BE2C (cell line): ENCODE data around the gene AMOTL2. TPM values are rescaled to one million over a fixed set of nuclear protein-coding genes. Genes with fewer than 3 reads are reported as not detected.

Experiments
- DNase-seq: peaks from one replicate; pipeline ENCODE4 v3.0.0-alpha.2; 2020
- H3K27me3 ChIP-seq: fragments of 250-450 bp; sonication (Bioruptor Pico); 2 replicates; pipeline ENCODE4 v1.5.1; 2020; ENCODE audit warnings: mild to moderate bottlenecking
- H3K36me3 ChIP-seq: fragments of 250-450 bp; sonication (Bioruptor Pico); 2 replicates; pipeline ENCODE4 v1.5.1; 2020; ENCODE audit warnings: mild to moderate bottlenecking
- H3K4me1 ChIP-seq: fragments of 250-450 bp; sonication (Bioruptor Pico); 2 replicates; pipeline ENCODE4 v1.5.1; 2020
- H3K4me3 ChIP-seq: 2 replicates; pipeline ENCODE4 v1.5.1; 2011; ENCODE audit warnings: low read depth, low read length
- H3K9me3 ChIP-seq: fragments of 250-450 bp; sonication (Bioruptor Pico); 2 replicates; pipeline ENCODE4 v1.5.1; 2020
- polyA plus RNA-seq: library from polyadenylated mRNA; unstranded; fragments of >200 nt; gene quantifications from one replicate; pipeline ENCODE4 v1.2.1, GENCODE V29; 2012; ENCODE audit warnings: low read depth, missing spikeins; ENCODE audit not compliant: insufficient read length, insufficient read depth
- TF ChIP-seq, protein P1 (sequence below): IDR thresholded peaks from 2 replicates; pipeline ENCODE4 v1.5.1; 2012; ENCODE audit warnings: mild to moderate bottlenecking, low read depth, low read length

The AMOTL2 gene
- 0.09 TPM for polyA plus RNA-seq

DNA sequence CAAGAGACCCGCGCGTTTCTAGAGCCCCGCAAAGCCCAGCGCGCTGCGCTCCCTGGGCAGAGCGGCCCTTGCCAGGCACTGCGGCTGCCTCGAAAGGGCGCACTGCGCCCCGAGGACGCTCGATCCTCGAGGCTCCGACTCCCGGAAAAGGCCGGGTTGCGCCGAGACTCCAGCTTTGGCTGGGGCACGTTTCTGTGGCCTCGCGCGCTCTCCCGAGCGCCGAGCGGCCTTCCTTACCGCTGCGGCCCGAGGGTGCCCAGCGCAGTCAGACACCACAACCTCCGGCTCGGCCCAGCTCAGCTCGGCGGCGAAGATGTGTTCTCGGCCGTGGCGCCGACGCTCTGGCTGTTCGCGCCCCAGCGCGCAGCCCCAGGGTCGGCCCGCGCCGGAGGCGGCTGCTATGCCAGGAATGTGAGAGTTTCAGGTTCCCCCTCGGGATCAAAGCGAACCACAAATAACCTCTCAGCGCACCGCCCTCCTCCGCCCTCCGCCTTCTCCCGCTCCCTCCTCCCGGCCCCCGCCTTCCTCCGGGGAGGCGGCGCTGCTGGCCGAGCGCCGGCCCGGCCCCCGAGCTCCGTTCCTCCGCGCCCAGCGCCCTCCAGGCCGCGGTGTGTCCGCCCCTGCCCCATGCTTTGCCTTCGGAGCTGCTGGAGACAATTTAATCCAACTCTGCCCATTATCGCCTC, at the start of gene AMOTL2:
Gene AMOTL2 (minus strand): TSS at position 343 of the 686 bp plus-strand sequence. CDS start 3,014 bp downstream, outside the sequence.
- DNase-seq: peak; percentile 37
- Histone ChIP-seq H3K36me3 (no peaks in the 10 kb centered on the region), H3K9me3 (no peaks in the 10 kb centered on the region; the same call in 1 of the 2 replicates), H3K4me3 (peak within 1 kb of the TSS; percentile 44), H3K4me1 (no peaks in the 10 kb centered on the region), H3K27me3 (peaks cover 57% of the 10 kb centered on the region)
- TF ChIP-seq, protein P1, sequence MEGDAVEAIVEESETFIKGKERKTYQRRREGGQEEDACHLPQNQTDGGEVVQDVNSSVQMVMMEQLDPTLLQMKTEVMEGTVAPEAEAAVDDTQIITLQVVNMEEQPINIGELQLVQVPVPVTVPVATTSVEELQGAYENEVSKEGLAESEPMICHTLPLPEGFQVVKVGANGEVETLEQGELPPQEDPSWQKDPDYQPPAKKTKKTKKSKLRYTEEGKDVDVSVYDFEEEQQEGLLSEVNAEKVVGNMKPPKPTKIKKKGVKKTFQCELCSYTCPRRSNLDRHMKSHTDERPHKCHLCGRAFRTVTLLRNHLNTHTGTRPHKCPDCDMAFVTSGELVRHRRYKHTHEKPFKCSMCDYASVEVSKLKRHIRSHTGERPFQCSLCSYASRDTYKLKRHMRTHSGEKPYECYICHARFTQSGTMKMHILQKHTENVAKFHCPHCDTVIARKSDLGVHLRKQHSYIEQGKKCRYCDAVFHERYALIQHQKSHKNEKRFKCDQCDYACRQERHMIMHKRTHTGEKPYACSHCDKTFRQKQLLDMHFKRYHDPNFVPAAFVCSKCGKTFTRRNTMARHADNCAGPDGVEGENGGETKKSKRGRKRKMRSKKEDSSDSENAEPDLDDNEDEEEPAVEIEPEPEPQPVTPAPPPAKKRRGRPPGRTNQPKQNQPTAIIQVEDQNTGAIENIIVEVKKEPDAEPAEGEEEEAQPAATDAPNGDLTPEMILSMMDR: no peak

GRCh38 chr3:134423153-134423552, 48.9 kb upstream of the AMOTL2 start:
- no peak for DNase-seq
- TF ChIP-seq, protein P1: no peak
- H3K4me3 ChIP-seq: no peak overlapping the region
- peaks cover 20% of the 10 kb centered on the region for H3K27me3 ChIP-seq
- H3K36me3 ChIP-seq: no peaks in the 10 kb centered on the region
- no peaks in the 10 kb centered on the region for H3K4me1 ChIP-seq
- no peaks in the 10 kb centered on the region for H3K9me3 ChIP-seq

DNA sequence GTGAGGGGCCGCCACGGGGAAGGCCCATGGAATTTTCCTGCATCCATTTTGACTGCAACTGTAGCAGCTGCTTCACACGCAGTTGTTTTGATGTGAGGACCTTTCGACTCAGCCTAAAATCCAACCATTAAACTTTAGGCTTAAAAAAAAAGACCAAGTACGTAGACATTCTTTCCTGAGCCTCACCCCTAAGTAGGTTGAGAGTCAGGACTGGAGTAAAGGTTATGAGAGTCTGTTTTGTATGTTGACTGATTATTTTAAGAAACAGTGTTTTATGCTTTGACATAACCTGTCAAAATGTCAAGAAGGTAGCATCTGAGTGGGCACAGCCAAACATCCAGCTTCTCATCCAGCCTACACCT, 45.7 kb upstream of the AMOTL2 start:
- Histone ChIP-seq H3K4me3 (no peak overlapping the region), H3K9me3 (no peaks in the 10 kb centered on the region), H3K36me3 (no peaks in the 10 kb centered on the region), H3K4me1 (no peaks in the 10 kb centered on the region), H3K27me3 (peaks cover 44% of the 10 kb centered on the region)
- TF ChIP-seq, protein P1: no peak
- DNase-seq: no peak

DNA sequence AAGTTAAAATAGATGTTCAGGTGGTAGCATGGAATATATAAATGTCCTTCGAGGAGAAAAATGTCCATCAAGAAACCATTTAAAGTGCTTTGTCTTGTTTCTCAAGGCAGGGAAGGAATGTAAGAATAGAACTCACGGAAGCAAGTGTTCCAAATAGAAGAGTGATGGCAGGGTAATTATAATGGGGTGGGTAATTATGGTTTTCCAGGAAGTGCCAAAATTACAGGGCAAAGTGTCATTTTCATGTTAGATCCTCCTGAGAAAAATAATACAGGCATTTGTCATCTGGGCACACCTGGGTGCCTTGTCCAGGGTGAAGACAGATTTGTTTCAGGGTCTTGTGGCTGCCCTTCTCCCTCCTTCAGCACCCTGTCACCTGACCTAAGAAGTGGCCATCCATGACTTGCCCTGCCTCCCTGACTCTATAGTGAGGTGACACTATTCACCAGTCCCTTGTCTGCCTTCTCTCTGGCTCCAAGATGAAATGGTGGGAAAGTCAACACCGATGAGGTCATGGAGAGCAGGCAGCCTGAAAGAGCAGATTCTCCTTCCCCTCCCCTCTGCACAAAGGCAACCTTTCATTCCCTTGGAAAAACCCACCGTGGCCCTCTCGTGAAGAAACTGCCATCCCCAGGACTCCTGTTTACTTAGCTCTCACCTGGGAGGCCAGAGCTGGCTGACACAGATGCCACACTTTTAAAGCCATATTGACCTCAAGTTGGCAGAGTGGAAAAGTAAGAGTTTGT, 45.1 kb upstream of the AMOTL2 start:
- DNase-seq: no peak
- Histone ChIP-seq H3K36me3 (no peaks in the 10 kb centered on the region), H3K27me3 (peaks cover 50% of the 10 kb centered on the region), H3K4me1 (no peaks in the 10 kb centered on the region), H3K9me3 (no peaks in the 10 kb centered on the region), H3K4me3 (no peak overlapping the region)
- TF ChIP-seq, protein P1: no peak

DNA sequence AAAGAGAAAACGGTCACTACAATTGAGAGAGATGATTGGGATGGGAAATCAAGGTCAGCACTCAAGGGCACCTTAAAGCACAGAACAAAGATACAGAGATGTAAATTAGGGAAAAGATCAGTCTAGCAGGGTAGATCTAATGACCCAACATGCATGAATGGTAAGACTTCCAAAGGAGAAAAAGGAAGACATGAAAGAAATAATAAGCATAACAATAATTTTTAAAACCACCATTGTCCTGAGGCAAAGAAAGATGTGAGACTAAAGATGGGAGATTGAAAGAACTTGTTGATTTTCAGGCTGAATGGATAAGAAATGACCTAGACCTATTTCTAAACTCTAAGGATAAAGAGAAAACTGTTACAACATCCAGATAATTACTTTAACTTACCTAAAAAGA, 34.8 kb upstream of the AMOTL2 start:
- Histone ChIP-seq H3K9me3 (no peaks in the 10 kb centered on the region), H3K27me3 (peaks cover 29% of the 10 kb centered on the region), H3K36me3 (no peaks in the 10 kb centered on the region), H3K4me1 (0 out of 2 replicates have a peak, but pooled peaks cover 2% of the 10 kb centered on the region), H3K4me3 (no peak overlapping the region)
- no peak for DNase-seq
- TF ChIP-seq, protein P1: no peak

- H3K4me3 ChIP-seq: no peak overlapping the region
- peaks cover 25% of the 10 kb centered on the region for H3K27me3 ChIP-seq
- DNase-seq: no peak
These were observed 33.0 kb upstream of the AMOTL2 start for GRCh38 chr3:134407239-134407625.

More at GRCh38 chr3:134407239-134407625, 33.0 kb upstream of the AMOTL2 start:
- H3K4me1 ChIP-seq: 0 out of 2 replicates have a peak, but pooled peaks cover 2% of the 10 kb centered on the region
- no peaks in the 10 kb centered on the region for H3K9me3 ChIP-seq
- TF ChIP-seq, protein P1: no peak
- no peaks in the 10 kb centered on the region for H3K36me3 ChIP-seq
